GM18951 (cell line): Measurements from ENCODE around the gene ZNF576.
A peak's percentile ranks its signal among the peaks of the same experiment; 100 is the strongest.

Experiments used
- POLR2A ChIP-seq: IDR thresholded peaks from 4 replicates; pipeline ENCODE4 v1.6.1; 2011; ENCODE audit warnings: mild to moderate bottlenecking; ENCODE audit not compliant: insufficient read length, insufficient read depth; ENCODE audit errors: extremely low read depth
- in situ Hi-C: fragments of 300-500 bp; cut with MboI; formaldehyde crosslinking; loops from one replicate; pipeline ENCODE4 v1.12.0; 2022; ENCODE audit warnings: low sequenced_read_pairs, mixed read lengths, inconsistent platforms; ENCODE audit not compliant: unreplicated experiment

Gene ZNF576

GRCh38 chr19:43562698-43563241, 33.6 kb upstream of the ZNF576 start:
- in situ Hi-C loops = no loop called here

DNA sequence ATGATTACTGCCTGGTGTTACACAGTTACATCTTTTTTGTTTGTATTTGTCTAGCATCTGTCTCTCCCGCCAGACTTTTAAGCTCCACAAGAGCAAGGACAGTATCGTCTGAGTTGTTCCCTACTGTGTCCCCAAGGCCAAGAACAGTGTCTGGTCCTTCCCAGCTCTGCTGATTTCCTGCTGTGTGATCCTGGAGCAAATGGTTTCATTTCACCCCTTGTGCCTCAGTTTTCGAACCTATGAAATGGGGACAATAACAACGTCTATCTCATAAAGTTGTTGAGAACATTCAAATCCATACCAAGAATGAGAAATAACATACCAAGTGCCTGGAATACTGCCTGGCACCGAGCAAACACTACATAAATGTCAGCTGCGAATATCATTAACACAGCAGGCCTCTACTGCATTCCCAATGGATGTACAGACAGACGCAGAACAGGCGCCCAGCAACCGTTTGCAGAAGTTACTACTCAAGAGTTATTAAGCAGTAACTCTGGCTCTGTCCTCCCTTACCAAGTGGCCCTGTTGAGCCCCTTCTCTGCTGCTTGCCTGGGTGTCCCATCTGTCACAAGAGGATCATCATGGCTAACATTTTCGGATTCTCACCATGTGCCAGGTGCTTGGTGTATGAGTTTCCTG, 32.5 kb upstream of the ZNF576 start:
- TF ChIP-seq POLR2A = no peak
- in situ Hi-C loops = no loop called here

More at GRCh38 chr19:43562698-43563241, 33.6 kb upstream of the ZNF576 start:
- no peak for TF ChIP-seq POLR2A

GRCh38 chr19:43564800-43565199, 31.6 kb upstream of the ZNF576 start:
- TF ChIP-seq POLR2A = no peak
- in situ Hi-C loops = no loop called here

- in situ Hi-C loops = no loop called here
- TF ChIP-seq POLR2A = no peak
Measured at GRCh38 chr19:43569657-43570056, 26.7 kb upstream of the ZNF576 start.

GRCh38 chr19:43570174-43570791, 26.1 kb upstream of the ZNF576 start:
- in situ Hi-C loops = no loop called here
- no peak for TF ChIP-seq POLR2A

GRCh38 chr19:43572171-43572588, 24.2 kb upstream of the ZNF576 start:
- in situ Hi-C loops = no loop called here
- no peak for TF ChIP-seq POLR2A

GRCh38 chr19:43574424-43575155, 21.8 kb upstream of the ZNF576 start:
- TF ChIP-seq POLR2A = no peak
- in situ Hi-C loops = no loop called here

GRCh38 chr19:43575156-43575950, 21.0 kb upstream of the ZNF576 start, which contains the start of the genes PINLYP and XRCC1:
Gene PINLYP, plus strand, starts transcription at chr19:43575801. Its CDS starts 1,391 bp downstream, at chr19:43577192.
Gene XRCC1, minus strand, starts transcription at chr19:43575527. Its CDS starts 69 bp downstream, at chr19:43575458.
- peak; percentile 68 for TF ChIP-seq POLR2A
- in situ Hi-C loops = no loop called here

DNA sequence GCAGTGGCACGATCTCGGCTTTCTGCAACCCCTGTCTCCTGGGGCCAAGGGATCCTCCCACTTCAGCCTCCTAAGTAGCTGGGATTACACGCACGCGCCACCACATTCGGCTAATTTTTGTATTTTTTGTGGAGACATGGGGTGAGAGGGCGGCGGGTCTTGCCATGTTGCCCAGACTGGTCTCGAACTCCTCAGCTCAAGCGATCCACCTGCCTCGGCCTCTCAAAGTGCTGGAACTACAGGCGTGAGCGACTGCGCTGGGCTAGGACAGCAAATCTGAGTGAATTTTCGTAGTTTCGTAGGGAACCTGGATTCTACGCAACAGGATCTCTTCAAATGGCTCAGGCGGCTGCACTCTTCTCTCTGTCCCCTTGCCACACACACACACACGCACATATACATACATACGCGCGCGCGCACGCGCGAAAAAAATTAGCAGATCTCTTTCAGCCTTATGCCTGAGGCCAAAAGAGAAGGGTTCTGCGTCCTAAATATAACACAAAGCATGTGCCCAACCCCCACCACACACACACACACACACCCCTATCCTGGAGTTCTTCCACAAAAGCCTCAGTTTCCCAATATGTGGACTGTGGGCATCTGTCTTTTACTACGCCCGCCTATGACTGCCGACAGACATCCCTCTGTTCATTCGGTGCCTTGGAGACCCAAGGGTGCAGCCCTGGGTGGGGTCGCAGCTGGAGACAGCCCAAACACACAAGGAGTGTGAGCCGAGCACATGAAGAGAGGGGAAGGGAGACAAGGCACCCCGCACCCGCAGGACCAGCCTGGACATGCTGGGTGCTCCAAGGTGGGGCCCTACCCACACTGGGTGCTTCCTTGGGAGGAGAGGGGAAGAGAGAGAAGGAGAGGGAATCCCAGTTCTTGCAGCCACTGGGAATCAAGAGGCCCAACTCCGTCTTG, 20.2 kb upstream of the ZNF576 start:
- in situ Hi-C loops = no loop called here
- TF ChIP-seq POLR2A = no peak

- in situ Hi-C loops = no loop called here
- TF ChIP-seq POLR2A = no peak
Measured at GRCh38 chr19:43578787-43579186, 17.6 kb upstream of the ZNF576 start.

DNA sequence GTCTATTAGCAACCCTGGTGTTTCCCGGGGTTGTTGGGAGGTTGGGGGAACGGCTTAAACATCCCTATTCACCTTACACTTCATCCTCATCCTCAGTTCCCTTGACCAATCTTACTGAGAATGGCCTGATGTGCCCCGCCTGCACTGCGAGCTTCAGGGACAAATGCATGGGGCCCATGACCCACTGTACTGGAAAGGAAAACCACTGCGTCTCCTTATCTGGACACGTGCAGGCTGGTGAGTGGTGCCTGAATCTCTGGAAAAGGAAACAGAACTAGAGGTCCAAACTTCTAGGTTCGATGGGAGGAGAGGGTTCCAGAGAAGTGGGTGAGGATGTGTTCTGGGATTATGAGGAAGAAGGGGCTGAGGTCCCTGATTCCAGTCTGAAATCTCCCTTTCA, 14.9 kb upstream of the ZNF576 start:
- no peak for TF ChIP-seq POLR2A
- in situ Hi-C loops = no loop called here

GRCh38 chr19:43582495-43582894, 13.9 kb upstream of the ZNF576 start:
- in situ Hi-C loops = no loop called here

More at GRCh38 chr19:43582495-43582894, 13.9 kb upstream of the ZNF576 start:
- TF ChIP-seq POLR2A = no peak
